Trophoblast cell (in vitro differentiated cells and primary cell): Measurements from ENCODE around the gene CPOX.

Experiments
- DNase-seq, 2 donors: peaks; one replicate each; pipeline ENCODE4 v3.0.0-alpha.2; 2016
- H2AFZ ChIP-seq: 2 replicates; pipeline ENCODE4 v1.6.1; 2013; ENCODE audit warnings: low read length, moderate library complexity, mild to moderate bottlenecking; ENCODE audit not compliant: insufficient read depth, poor library complexity
- H2AK5ac ChIP-seq: 2 replicates; pipeline ENCODE4 v1.6.1; 2013; ENCODE audit warnings: mild to moderate bottlenecking, low read length
- H2BK120ac ChIP-seq: 2 replicates; pipeline ENCODE4 v1.6.1; 2013; ENCODE audit warnings: low read length, mild to moderate bottlenecking, moderate library complexity; ENCODE audit not compliant: insufficient read depth, poor library complexity
- H2BK12ac ChIP-seq: 2 replicates; pipeline ENCODE4 v1.6.1; 2013; ENCODE audit warnings: mild to moderate bottlenecking, low read length, moderate library complexity
- H2BK5ac ChIP-seq: 2 replicates; pipeline ENCODE4 v1.6.1; 2013; ENCODE audit warnings: low read length, low read depth, moderate library complexity, mild to moderate bottlenecking; ENCODE audit not compliant: poor library complexity
- H3K14ac ChIP-seq: 2 replicates; pipeline ENCODE4 v1.6.1; 2013; ENCODE audit warnings: mild to moderate bottlenecking, low read length
- H3K18ac ChIP-seq: 2 replicates; pipeline ENCODE4 v1.6.1; 2013; ENCODE audit warnings: mild to moderate bottlenecking, low read length
- H3K23ac ChIP-seq: 2 replicates; pipeline ENCODE4 v1.6.1; 2013; ENCODE audit warnings: low read length
- H3K27ac ChIP-seq: 2 replicates; pipeline ENCODE4 v1.5.1; 2013; ENCODE audit warnings: low read depth, mild to moderate bottlenecking, inconsistent platforms, low read length, moderate library complexity
- H3K27me3 ChIP-seq: 2 replicates; pipeline ENCODE4 v1.6.1; 2013; ENCODE audit warnings: inconsistent platforms, mild to moderate bottlenecking, low read length, moderate library complexity; ENCODE audit not compliant: insufficient read depth
- H3K36me3 ChIP-seq, 2 experiments: 1 replicate in 1 of 2; 2 replicates in 1 of 2; pipeline ENCODE4 v1.6.1; 2013; ENCODE audit warnings: low read length in 2 of 2, mild to moderate bottlenecking in 2 of 2, moderate library complexity in 1 of 2; ENCODE audit not compliant: insufficient read depth in 2 of 2, control insufficient read depth in 1 of 2
- H3K4ac ChIP-seq: 2 replicates; pipeline ENCODE4 v1.6.1; 2013; ENCODE audit warnings: low read depth, mild to moderate bottlenecking, low read length, moderate library complexity
- H3K4me1 ChIP-seq, 2 experiments: 1 replicate in 1 of 2; 2 replicates in 1 of 2; pipeline ENCODE4 v1.6.1; 2013; ENCODE audit warnings: low read length in 2 of 2, mild to moderate bottlenecking in 2 of 2, moderate library complexity in 1 of 2; ENCODE audit not compliant: insufficient read depth in 2 of 2, control insufficient read depth in 1 of 2
- H3K4me2 ChIP-seq: 2 replicates; pipeline ENCODE4 v1.6.1; 2013; ENCODE audit warnings: inconsistent platforms, mild to moderate bottlenecking, low read length, moderate library complexity
- H3K4me3 ChIP-seq: 2 replicates; pipeline ENCODE4 v1.5.1; 2013; ENCODE audit warnings: mild to moderate bottlenecking, low read depth, low read length, inconsistent platforms
- H3K79me1 ChIP-seq: one replicate; pipeline ENCODE4 v1.6.1; 2013; ENCODE audit warnings: low read length
- H3K79me2 ChIP-seq: 2 replicates; pipeline ENCODE4 v1.6.1; 2013; ENCODE audit warnings: low read length, mild to moderate bottlenecking; ENCODE audit not compliant: control insufficient read depth, insufficient read depth, poor library complexity
- H3K9ac ChIP-seq: 2 replicates; pipeline ENCODE4 v1.6.1; 2013; ENCODE audit warnings: mild to moderate bottlenecking, low read length
- H3K9me3 ChIP-seq: 2 replicates; pipeline ENCODE4 v1.6.1; 2013; ENCODE audit warnings: low read depth, mild to moderate bottlenecking, control low read depth, inconsistent platforms, low read length; ENCODE audit not compliant: insufficient read depth
- H4K12ac ChIP-seq: 2 replicates; pipeline ENCODE4 v1.6.1; 2013; ENCODE audit warnings: low read depth, mild to moderate bottlenecking, low read length, moderate library complexity
- H4K8ac ChIP-seq: 2 replicates; pipeline ENCODE4 v1.6.1; 2013; ENCODE audit warnings: low read depth, mild to moderate bottlenecking, low read length, moderate library complexity
- H4K91ac ChIP-seq: one replicate; pipeline ENCODE4 v1.6.1; 2013; ENCODE audit warnings: low read depth, mild to moderate bottlenecking, low read length, moderate library complexity
- WGBS: extraction: QIAGEN DNeasy Blood & Tissue Kit; methylation state at CpG from one replicate; pipeline ENCODE4 v1.1.7; 2013; ENCODE audit warnings: missing lambda C conversion rate; ENCODE audit not compliant: insufficient read length, insufficient coverage; ENCODE audit errors: extremely low coverage; 5-methylcytosine and 5-hydroxymethylcytosine counted together

The CPOX gene

GRCh38 chr3:98534734-98535133, 58.7 kb downstream of the CPOX start:
- no peak overlapping the region for H2BK12ac ChIP-seq
- H2BK120ac ChIP-seq = no peak overlapping the region

GRCh38 chr3:98534168-98534567, 59.2 kb downstream of the CPOX start:
- Histone ChIP-seq H3K9me3 (no peaks in the 10 kb centered on the region), H3K27me3 (no peaks in the 10 kb centered on the region), H2BK120ac (no peak overlapping the region), H3K4me1 (no peaks in the 10 kb centered on the region), H2BK5ac (no peak overlapping the region), H2AFZ (no peak overlapping the region), H4K12ac (no peak overlapping the region), H3K4ac (no peak overlapping the region), H3K79me1 (no peaks in the 10 kb centered on the region), H2AK5ac (no peak overlapping the region), H3K36me3 (no peaks in the 10 kb centered on the region), H3K23ac (no peak overlapping the region), H4K91ac (no peak overlapping the region), H2BK12ac (no peak overlapping the region), H3K4me2 (no peak overlapping the region), H3K27ac (no peak overlapping the region), H3K4me3 (no peak overlapping the region), H3K79me2 (no peaks in the 10 kb centered on the region), H3K18ac (no peak overlapping the region), H3K9ac (no peak overlapping the region), H3K14ac (no peak overlapping the region), H4K8ac (no peak overlapping the region)
- no CpG with 5 or more reads among the region's 2 CpGs for WGBS
- DNase-seq = no peak

More at GRCh38 chr3:98534734-98535133, 58.7 kb downstream of the CPOX start:
- Histone ChIP-seq H2AFZ (no peak overlapping the region), H3K18ac (no peak overlapping the region), H2BK5ac (no peak overlapping the region), H4K12ac (no peak overlapping the region), H2AK5ac (no peak overlapping the region), H3K4me1 (no peaks in the 10 kb centered on the region), H4K8ac (no peak overlapping the region), H3K14ac (no peak overlapping the region), H3K4me2 (no peak overlapping the region), H3K4ac (no peak overlapping the region), H3K79me1 (no peaks in the 10 kb centered on the region), H4K91ac (no peak overlapping the region), H3K79me2 (no peaks in the 10 kb centered on the region), H3K4me3 (no peak overlapping the region), H3K27me3 (no peaks in the 10 kb centered on the region), H3K9ac (no peak overlapping the region), H3K9me3 (no peaks in the 10 kb centered on the region), H3K27ac (no peak overlapping the region), H3K23ac (no peak overlapping the region), H3K36me3 (no peaks in the 10 kb centered on the region)
- WGBS = no CpG with 5 or more reads among the region's 1 CpG
- no peak for DNase-seq

GRCh38 chr3:98532709-98533571, 60.5 kb downstream of the CPOX start:
- Histone ChIP-seq H3K18ac (no peak overlapping the region), H4K91ac (no peak overlapping the region), H2BK12ac (no peak overlapping the region), H3K9me3 (no peaks in the 10 kb centered on the region), H3K23ac (no peak overlapping the region), H3K4me1 (no peaks in the 10 kb centered on the region), H3K4ac (no peak overlapping the region), H2BK120ac (no peak overlapping the region), H3K27ac (no peak overlapping the region), H2BK5ac (no peak overlapping the region), H3K9ac (no peak overlapping the region), H4K12ac (no peak overlapping the region), H4K8ac (no peak overlapping the region), H3K36me3 (no peaks in the 10 kb centered on the region), H3K79me1 (no peaks in the 10 kb centered on the region), H3K4me3 (no peak overlapping the region), H2AFZ (no peak overlapping the region), H3K27me3 (no peaks in the 10 kb centered on the region), H3K79me2 (no peaks in the 10 kb centered on the region), H3K14ac (no peak overlapping the region), H3K4me2 (no peak overlapping the region), H2AK5ac (no peak overlapping the region)
- DNase-seq = no peak
- no CpG with 5 or more reads among the region's 6 CpGs for WGBS

GRCh38 chr3:98532275-98532637, 61.2 kb downstream of the CPOX start:
- H3K4me1 ChIP-seq = no peaks in the 10 kb centered on the region
- no peak overlapping the region for H2BK5ac ChIP-seq
- H3K79me2 ChIP-seq = no peaks in the 10 kb centered on the region
- no peak overlapping the region for H4K8ac ChIP-seq
- H3K4me3 ChIP-seq = no peak overlapping the region
- DNase-seq = no peak
- H4K91ac ChIP-seq = no peak overlapping the region
- H3K4me2 ChIP-seq = no peak overlapping the region
- no CpG with 5 or more reads among the region's 5 CpGs for WGBS
- H4K12ac ChIP-seq = no peak overlapping the region
- H3K27ac ChIP-seq = no peak overlapping the region
- H3K9me3 ChIP-seq = no peaks in the 10 kb centered on the region
- no peak overlapping the region for H2BK120ac ChIP-seq
- no peaks in the 10 kb centered on the region for H3K36me3 ChIP-seq
- H3K79me1 ChIP-seq = no peaks in the 10 kb centered on the region
- H3K27me3 ChIP-seq = no peaks in the 10 kb centered on the region
- H3K18ac ChIP-seq = no peak overlapping the region
- no peak overlapping the region for H2AFZ ChIP-seq
- H2BK12ac ChIP-seq = no peak overlapping the region
- H3K4ac ChIP-seq = no peak overlapping the region
- H2AK5ac ChIP-seq = no peak overlapping the region
- no peak overlapping the region for H3K23ac ChIP-seq
- no peak overlapping the region for H3K9ac ChIP-seq
- H3K14ac ChIP-seq = no peak overlapping the region
